Upper lobe of right lung (tissue), 1 donor: ENCODE results near the gene TCHHL1. TPM values are rescaled to one million over a fixed set of nuclear protein-coding genes. Genes with fewer than 3 reads are reported as not detected.

Source experiments
- ATAC-seq: fragments of 200-7000 bp; cut with Tn5 transposase; one replicate; pipeline ENCODE4 v1.9.1; 2020; ENCODE audit warnings: mild to moderate bottlenecking, moderate library complexity
- DNase-seq: peaks from one replicate; pipeline ENCODE4 v3.0.0-alpha.2; 2020
- H3K27ac ChIP-seq: fragments of 200-600 bp; one replicate; pipeline ENCODE4 v1.8.0; 2022
- H3K27me3 ChIP-seq: fragments of 200-600 bp; one replicate; pipeline ENCODE4 v1.8.0; 2022; ENCODE audit warnings: mild to moderate bottlenecking
- H3K36me3 ChIP-seq: fragments of 200-600 bp; one replicate; pipeline ENCODE4 v1.8.0; 2022
- H3K4me1 ChIP-seq: fragments of 200-600 bp; one replicate; pipeline ENCODE4 v1.8.0; 2022
- H3K4me3 ChIP-seq: fragments of 200-600 bp; one replicate; pipeline ENCODE4 v1.8.0; 2022; ENCODE audit warnings: mild to moderate bottlenecking
- H3K9me3 ChIP-seq: fragments of 200-600 bp; one replicate; pipeline ENCODE4 v1.8.0; 2022
- intact Hi-C: fragments of 100-400 bp; cut with DNase I; formaldehyde crosslinking; loops from one replicate; pipeline ENCODE4 v1.11.0; 2022
- total RNA-seq: library from RNA; stranded (reverse); fragmentation: NEBNext Ultra II Directional; extraction: Animal tissue kit (Norgen Biotek cat#: 25700); gene quantifications from one replicate; pipeline ENCODE4 v1.2.1, GENCODE V29; 2021
- TF ChIP-seq, protein P1 (sequence below): fragments of 200-600 bp; IDR thresholded peaks from one replicate; pipeline ENCODE4 v1.8.0; 2022; ENCODE audit warnings: antibody characterized with exemption
- donor health status: DM: no; HTN: yes; CAD: no; lungs with severe emphysema.

TCHHL1 gene
- total RNA-seq, 1 donor from 2014 or later = not detected

DNA sequence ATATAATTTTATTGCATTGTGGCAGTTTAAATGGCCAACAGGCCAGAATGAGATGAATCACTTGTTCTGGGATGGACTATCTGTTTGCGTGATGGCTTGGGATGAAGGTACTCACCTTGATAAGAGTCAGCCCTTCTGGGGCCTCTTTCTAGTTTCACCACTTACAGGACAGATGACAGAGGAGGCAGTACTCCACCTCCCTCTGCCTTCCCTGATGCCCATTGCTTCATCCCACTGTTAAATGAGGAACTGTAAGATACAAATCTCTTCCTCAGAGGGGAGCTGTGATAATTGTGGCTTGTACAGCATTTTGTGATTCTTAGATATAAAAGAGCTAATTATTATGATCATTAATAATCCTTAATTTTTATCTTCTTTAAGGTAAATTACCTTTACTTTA, 30.1 kb upstream of the TCHHL1 start:
- Histone ChIP-seq H3K9me3 (no peaks in the 10 kb centered on the region), H3K4me1 (no peaks in the 10 kb centered on the region), H3K27me3 (peaks cover 39% of the 10 kb centered on the region), H3K36me3 (no peaks in the 10 kb centered on the region), H3K27ac (no peak overlapping the region), H3K4me3 (no peak overlapping the region)
- DNase-seq (no peak), ATAC-seq (peak; percentile 62)
- intact Hi-C loops = no loop called here
- TF ChIP-seq, protein P1, sequence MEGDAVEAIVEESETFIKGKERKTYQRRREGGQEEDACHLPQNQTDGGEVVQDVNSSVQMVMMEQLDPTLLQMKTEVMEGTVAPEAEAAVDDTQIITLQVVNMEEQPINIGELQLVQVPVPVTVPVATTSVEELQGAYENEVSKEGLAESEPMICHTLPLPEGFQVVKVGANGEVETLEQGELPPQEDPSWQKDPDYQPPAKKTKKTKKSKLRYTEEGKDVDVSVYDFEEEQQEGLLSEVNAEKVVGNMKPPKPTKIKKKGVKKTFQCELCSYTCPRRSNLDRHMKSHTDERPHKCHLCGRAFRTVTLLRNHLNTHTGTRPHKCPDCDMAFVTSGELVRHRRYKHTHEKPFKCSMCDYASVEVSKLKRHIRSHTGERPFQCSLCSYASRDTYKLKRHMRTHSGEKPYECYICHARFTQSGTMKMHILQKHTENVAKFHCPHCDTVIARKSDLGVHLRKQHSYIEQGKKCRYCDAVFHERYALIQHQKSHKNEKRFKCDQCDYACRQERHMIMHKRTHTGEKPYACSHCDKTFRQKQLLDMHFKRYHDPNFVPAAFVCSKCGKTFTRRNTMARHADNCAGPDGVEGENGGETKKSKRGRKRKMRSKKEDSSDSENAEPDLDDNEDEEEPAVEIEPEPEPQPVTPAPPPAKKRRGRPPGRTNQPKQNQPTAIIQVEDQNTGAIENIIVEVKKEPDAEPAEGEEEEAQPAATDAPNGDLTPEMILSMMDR = no peak

DNA sequence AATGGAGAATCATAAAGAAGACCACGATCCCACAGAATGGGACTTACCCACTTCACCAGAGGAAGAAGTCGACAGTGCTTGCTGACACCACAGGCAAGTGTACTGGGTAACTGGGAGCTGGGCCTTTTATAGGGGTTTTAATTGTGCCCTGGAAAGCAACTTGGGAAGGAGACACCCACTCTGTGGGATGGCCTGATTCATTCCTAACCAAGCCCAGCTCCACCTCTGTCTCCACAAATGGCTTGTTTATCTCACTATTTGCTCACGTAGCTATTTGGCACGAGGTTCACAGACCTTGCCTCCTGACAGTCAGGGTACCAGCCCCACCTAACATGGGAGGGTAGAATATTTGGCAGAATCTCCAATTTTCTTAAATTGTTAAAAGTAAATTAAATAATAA, 26.5 kb upstream of the TCHHL1 start, which contains the start of gene TCHH:
Gene TCHH (minus strand): TSS at position 101 of the 400 bp plus-strand sequence. CDS start 1,364 bp downstream, outside the sequence.
- ATAC-seq (no peak), DNase-seq (no peak)
- no peaks in the 10 kb centered on the region for H3K36me3 ChIP-seq
- intact Hi-C loops = no loop called here
- H3K4me1 ChIP-seq = peaks cover 21% of the 10 kb centered on the region
- no peak within 1 kb of the TSS for H3K4me3 ChIP-seq
- TF ChIP-seq, protein P1 = no peak
- H3K27ac ChIP-seq = no peak within 1 kb of the TSS
- H3K27me3 ChIP-seq = peaks cover 68% of the 10 kb centered on the region
- H3K9me3 ChIP-seq = no peaks in the 10 kb centered on the region

DNA sequence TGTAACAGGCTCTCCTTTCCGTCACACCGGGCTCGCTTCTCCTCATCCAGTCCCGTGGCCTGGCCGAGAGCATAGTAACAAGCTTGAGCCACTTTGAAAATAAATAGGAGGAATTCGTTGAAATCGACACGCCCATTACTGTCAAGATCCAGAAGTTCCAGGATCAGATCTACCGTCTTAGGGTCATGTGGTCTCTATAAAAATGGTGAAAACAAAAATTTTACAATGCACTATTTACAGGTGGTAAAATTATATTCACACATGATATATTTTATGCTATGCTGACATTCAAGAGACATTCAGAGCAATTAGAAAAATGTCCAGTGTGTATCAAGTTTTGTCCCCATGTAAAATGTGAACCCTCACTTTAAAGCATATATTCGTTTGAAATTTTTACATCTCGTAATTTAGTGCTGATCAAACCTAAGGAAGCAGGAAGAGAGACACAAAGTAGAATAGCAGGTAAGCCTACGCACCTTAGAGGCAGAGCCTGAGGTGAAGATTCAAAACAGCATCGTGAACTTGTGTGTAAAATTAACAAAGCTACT, 24.1 kb upstream of the TCHHL1 start:
- ATAC-seq (no peak), DNase-seq (no peak)
- peaks cover 90% of the 10 kb centered on the region for H3K27me3 ChIP-seq
- H3K4me3 ChIP-seq = no peak overlapping the region
- H3K4me1 ChIP-seq = peaks cover 33% of the 10 kb centered on the region
- H3K9me3 ChIP-seq = peaks cover 4% of the 10 kb centered on the region
- no peaks in the 10 kb centered on the region for H3K36me3 ChIP-seq
- no peak overlapping the region for H3K27ac ChIP-seq
- TF ChIP-seq, protein P1 = no peak
- intact Hi-C loops = no loop called here

DNA sequence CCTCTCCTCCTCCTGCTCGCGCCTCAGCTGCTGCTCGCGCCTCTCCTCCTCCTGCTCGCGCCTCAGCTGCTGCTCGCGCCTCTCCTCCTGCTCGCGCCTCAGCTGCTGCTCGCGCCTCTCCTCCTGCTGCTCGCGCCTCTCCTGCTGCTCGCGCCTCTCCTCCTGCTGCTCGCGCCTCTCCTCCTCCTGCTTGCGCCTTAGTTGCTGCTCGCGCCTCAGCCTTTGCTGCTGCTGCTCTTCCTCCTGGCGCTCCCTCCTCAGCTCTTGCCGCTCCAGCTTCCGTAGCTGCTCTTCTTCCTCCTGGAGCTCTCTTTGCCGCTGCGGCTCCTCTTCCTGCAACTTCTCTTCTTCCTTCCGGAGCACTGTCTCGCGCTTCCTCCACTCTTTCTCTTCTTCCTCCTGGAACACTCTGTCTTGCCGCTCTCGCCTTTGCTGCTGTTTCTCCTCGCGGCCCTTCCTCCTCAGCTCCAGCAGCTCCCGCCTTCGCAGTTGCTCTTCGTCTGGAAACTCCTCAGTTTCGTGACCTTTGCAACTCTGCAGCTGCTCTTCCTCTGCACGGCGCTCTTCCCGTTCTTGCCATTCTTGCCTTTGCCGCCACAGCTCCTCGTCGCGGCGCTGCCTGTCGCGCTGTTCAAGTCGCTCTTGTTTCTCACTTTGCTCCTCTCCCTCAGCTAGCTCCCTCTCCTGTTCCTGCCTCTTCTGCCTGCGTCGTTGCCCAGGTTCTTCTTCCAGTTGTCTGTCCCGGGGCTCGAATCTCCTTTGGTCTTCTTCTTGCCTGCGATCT, 23.4 kb upstream of the TCHHL1 start:
- TF ChIP-seq, protein P1 = no peak
- Histone ChIP-seq H3K4me1 (peaks cover 33% of the 10 kb centered on the region), H3K27me3 (peaks cover 92% of the 10 kb centered on the region), H3K36me3 (no peaks in the 10 kb centered on the region), H3K4me3 (peak overlapping the region; percentile 55), H3K9me3 (peaks cover 6% of the 10 kb centered on the region), H3K27ac (no peak overlapping the region)
- no peak for ATAC-seq
- peak; percentile 61 for DNase-seq
- intact Hi-C loops = no loop called here

DNA sequence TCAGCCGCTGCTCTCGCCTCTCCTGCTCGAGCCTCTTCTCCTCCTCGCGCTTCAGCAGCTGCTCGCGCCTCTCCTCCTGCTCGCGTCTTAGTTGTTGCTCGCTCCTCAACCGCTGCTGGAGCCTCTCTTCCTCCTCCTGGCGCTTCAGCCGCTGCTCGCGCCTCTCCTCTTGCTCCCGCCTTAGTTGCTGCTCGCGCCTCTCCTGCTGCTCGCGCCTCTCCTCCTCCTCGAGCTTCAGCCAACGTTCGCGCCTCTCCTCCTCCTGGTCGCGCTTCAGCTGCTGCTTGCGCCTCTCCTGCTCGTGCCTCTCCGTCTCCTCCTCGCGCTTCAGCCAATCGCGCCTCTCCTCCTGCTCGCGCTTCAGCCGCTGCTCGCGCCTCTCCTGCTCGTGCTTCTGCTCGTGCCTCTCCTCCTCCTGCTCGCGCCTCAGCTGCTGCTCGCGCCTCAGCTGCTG, 22.7 kb upstream of the TCHHL1 start:
- Histone ChIP-seq H3K9me3 (peaks cover 6% of the 10 kb centered on the region), H3K4me1 (peaks cover 33% of the 10 kb centered on the region), H3K36me3 (no peaks in the 10 kb centered on the region), H3K4me3 (peak overlapping the region; percentile 55), H3K27me3 (peaks cover 92% of the 10 kb centered on the region), H3K27ac (no peak overlapping the region)
- no peak for DNase-seq
- TF ChIP-seq, protein P1 = no peak
- ATAC-seq = no peak
- intact Hi-C loops = no loop called here
